ENCODE results near the gene EHD1.

Gene EHD1

GRCh38 chr11:64844330-64845128 lies 33.9 kb downstream of the EHD1 start, which contains the start of gene CDC42BPG:
TSS of gene CDC42BPG (minus strand) at chr11:64844653. CDS start at chr11:64844569, 84 bp downstream.
- no peak for DNase-seq (ENCODE audit: low read depth in 3 of 3)

GRCh38 chr11:64843686-64844329 lies 34.6 kb downstream of the EHD1 start:
- no peak for DNase-seq (ENCODE audit: low read depth in 3 of 3)

- no peak for DNase-seq (ENCODE audit: low read depth in 3 of 3)
Observed at GRCh38 chr11:64842851-64843685, 35.4 kb downstream of the EHD1 start.

- DNase-seq (ENCODE audit: low read depth in 3 of 3): no peak
Observed at GRCh38 chr11:64842366-64842759, 36.1 kb downstream of the EHD1 start.

- DNase-seq (ENCODE audit: low read depth in 3 of 3): no peak
Observed at GRCh38 chr11:64841592-64842365, 36.6 kb downstream of the EHD1 start.

- DNase-seq (ENCODE audit: low read depth in 3 of 3): no peak
Observed at GRCh38 chr11:64839887-64840782, 38.3 kb downstream of the EHD1 start.

- no peak for DNase-seq (ENCODE audit: low read depth in 3 of 3)
Observed at GRCh38 chr11:64839335-64839734, 39.1 kb downstream of the EHD1 start.

- DNase-seq (ENCODE audit: low read depth in 3 of 3): no peak
Observed at GRCh38 chr11:64838600-64839334, 39.7 kb downstream of the EHD1 start.

- no peak for DNase-seq (ENCODE audit: low read depth in 3 of 3)
Observed at GRCh38 chr11:64837887-64838351, 40.5 kb downstream of the EHD1 start.

- DNase-seq (ENCODE audit: low read depth in 3 of 3): no peak
Observed at GRCh38 chr11:64836448-64837072, 41.9 kb downstream of the EHD1 start.

- no peak for DNase-seq (ENCODE audit: low read depth in 3 of 3)
Observed at GRCh38 chr11:64835616-64836447, 42.6 kb downstream of the EHD1 start.

- DNase-seq (ENCODE audit: low read depth in 3 of 3): no peak
Observed at GRCh38 chr11:64834723-64835615, 43.5 kb downstream of the EHD1 start.

GRCh38 chr11:64834031-64834722 lies 44.2 kb downstream of the EHD1 start:
- DNase-seq (ENCODE audit: low read depth in 3 of 3): no peak

GRCh38 chr11:64833509-64833908 lies 44.9 kb downstream of the EHD1 start:
- no peak for DNase-seq (ENCODE audit: low read depth in 3 of 3)

GRCh38 chr11:64833198-64833502 lies 45.3 kb downstream of the EHD1 start:
- DNase-seq (ENCODE audit: low read depth in 3 of 3): no peak

GRCh38 chr11:64832467-64833197 lies 45.8 kb downstream of the EHD1 start:
- DNase-seq (ENCODE audit: low read depth in 3 of 3): no peak
